DND-41 (cell line): ENCODE data around the gene KIAA0586.

ENCODE experiments used
- ATAC-seq: fragments of 200-7000 bp; cut with Tn5 transposase; 3 replicates; pipeline ENCODE4 v1.9.1; 2021; ENCODE audit warnings: low read depth; ENCODE audit not compliant: insufficient read depth
- DNase-seq: peaks from one replicate; pipeline ENCODE4 v3.0.0-alpha.2; 2020
- H2AFZ ChIP-seq: 2 replicates; pipeline ENCODE4 v1.6.0; 2012; ENCODE audit warnings: low read depth, low read length
- H3K27ac ChIP-seq: 2 replicates; pipeline ENCODE4 v1.5.1; 2012; ENCODE audit warnings: low read length, inconsistent platforms
- H3K27me3 ChIP-seq: fragments of 200-600 bp; sonication (generic); 2 replicates; pipeline ENCODE4 v1.6.0; 2012; ENCODE audit warnings: low read length, mild to moderate bottlenecking, inconsistent platforms; ENCODE audit not compliant: insufficient read depth, poor library complexity
- H3K36me3 ChIP-seq: 2 replicates; pipeline ENCODE4 v1.5.1; 2012; ENCODE audit warnings: low read length, inconsistent platforms; ENCODE audit not compliant: insufficient read depth
- H3K4me1 ChIP-seq: 2 replicates; pipeline ENCODE4 v1.5.1; 2012; ENCODE audit warnings: mild to moderate bottlenecking, low read length; ENCODE audit not compliant: insufficient read depth
- H3K4me2 ChIP-seq: 2 replicates; pipeline ENCODE4 v1.6.0; 2012; ENCODE audit warnings: mild to moderate bottlenecking, moderate library complexity, low read length, inconsistent platforms; ENCODE audit not compliant: insufficient read depth
- H3K4me3 ChIP-seq, 2 experiments: fragments of 200-600 bp in 1 of 2; shearing (Covaris generic) in 1 of 2; 2 replicates each; pipeline ENCODE4 v1.5.1; 2012 to 2016; ENCODE audit warnings: inconsistent platforms in 2 of 2, low read length in 2 of 2, mild to moderate bottlenecking in 2 of 2, low read depth in 1 of 2, moderate library complexity in 1 of 2
- H3K79me2 ChIP-seq: 2 replicates; pipeline ENCODE4 v1.6.0; 2012; ENCODE audit warnings: low read length, inconsistent platforms; ENCODE audit not compliant: insufficient read depth
- H3K9ac ChIP-seq: 2 replicates; pipeline ENCODE4 v1.6.0; 2012; ENCODE audit warnings: low read depth, mild to moderate bottlenecking, inconsistent platforms, low read length, moderate library complexity
- H3K9me3 ChIP-seq: 2 replicates; pipeline ENCODE4 v1.5.1; 2012; ENCODE audit warnings: low read length, moderate library complexity, mild to moderate bottlenecking, inconsistent platforms; ENCODE audit not compliant: insufficient read depth, severe bottlenecking
- H4K20me1 ChIP-seq: 2 replicates; pipeline ENCODE4 v1.6.0; 2012; ENCODE audit warnings: low read length; ENCODE audit not compliant: insufficient read depth
- EZH2 ChIP-seq: IDR thresholded peaks from 3 replicates; pipeline ENCODE4 v1.6.1; 2012; ENCODE audit warnings: borderline replicate concordance, low read depth, mild to moderate bottlenecking, moderate library complexity, low read length, inconsistent platforms; ENCODE audit not compliant: severe bottlenecking
- TF ChIP-seq, protein P1 (sequence below): IDR thresholded peaks from 2 replicates; pipeline ENCODE4 v1.5.1; 2012; ENCODE audit warnings: borderline replicate concordance, low read length, moderate library complexity, mild to moderate bottlenecking; ENCODE audit not compliant: poor library complexity, severe bottlenecking; ENCODE audit errors: extremely low read depth

The KIAA0586 gene

DNA sequence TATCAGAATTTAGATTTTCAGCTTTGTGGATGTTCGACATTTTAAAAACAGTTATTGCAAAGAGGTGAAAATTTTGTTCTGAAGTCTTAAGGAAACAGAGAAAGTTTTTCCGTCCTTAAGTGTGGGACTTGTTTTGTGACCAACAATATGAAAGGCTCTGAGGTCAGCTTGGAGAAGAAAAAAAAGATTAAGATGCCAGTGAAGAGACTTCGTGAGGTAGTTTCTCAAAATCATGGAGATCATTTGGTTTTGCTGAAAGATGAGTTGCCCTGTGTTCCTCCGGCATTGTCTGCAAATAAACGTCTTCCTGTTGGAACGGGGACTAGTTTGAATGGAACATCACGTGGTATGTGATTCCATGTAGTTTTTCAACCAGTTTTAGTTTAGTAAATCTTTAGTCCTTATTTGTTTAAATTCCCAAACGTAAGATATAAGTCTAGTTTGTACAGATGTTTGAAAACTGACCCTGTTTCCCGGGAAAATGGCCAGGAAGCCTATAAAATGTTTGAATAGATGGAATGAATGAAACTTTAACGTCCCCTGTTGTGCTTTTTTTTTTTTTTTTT, 682 bp downstream of the KIAA0586 start:
- DNase-seq, result peak; percentile 31

DNA sequence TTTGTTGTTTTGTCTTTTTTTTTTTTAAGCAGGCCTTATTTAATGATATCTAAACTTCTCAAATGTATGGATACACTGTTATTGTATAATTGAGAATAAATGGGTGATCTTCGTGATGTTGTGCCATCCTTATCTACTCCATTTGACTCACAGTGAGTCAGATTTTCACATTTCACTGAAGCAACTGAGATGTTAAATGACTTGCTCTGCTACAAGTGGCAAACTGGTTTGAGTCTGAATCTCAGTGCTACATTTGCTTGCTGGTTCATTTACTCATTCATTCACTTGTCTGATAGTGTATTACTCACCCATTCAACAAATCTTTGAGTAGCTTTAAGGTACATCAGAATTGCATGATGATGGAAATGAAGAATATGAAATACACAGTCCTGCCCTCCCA, 2.6 kb downstream of the KIAA0586 start:
- no peak overlapping the region for H3K27ac ChIP-seq

More for the DNA sequence above, 682 bp downstream of the KIAA0586 start:
- H3K9me3 ChIP-seq, result no peaks in the 10 kb centered on the region
- no peak for TF ChIP-seq EZH2
- TF ChIP-seq, protein P1, sequence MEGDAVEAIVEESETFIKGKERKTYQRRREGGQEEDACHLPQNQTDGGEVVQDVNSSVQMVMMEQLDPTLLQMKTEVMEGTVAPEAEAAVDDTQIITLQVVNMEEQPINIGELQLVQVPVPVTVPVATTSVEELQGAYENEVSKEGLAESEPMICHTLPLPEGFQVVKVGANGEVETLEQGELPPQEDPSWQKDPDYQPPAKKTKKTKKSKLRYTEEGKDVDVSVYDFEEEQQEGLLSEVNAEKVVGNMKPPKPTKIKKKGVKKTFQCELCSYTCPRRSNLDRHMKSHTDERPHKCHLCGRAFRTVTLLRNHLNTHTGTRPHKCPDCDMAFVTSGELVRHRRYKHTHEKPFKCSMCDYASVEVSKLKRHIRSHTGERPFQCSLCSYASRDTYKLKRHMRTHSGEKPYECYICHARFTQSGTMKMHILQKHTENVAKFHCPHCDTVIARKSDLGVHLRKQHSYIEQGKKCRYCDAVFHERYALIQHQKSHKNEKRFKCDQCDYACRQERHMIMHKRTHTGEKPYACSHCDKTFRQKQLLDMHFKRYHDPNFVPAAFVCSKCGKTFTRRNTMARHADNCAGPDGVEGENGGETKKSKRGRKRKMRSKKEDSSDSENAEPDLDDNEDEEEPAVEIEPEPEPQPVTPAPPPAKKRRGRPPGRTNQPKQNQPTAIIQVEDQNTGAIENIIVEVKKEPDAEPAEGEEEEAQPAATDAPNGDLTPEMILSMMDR, result no peak
- H3K36me3 ChIP-seq, result peaks cover 41% of the 10 kb centered on the region
- H4K20me1 ChIP-seq, result 0 out of 2 replicates have a peak, but pooled peaks cover 6% of the 10 kb centered on the region
- peak overlapping the region; percentile 98 for H3K27ac ChIP-seq
- peak; percentile 41; the same call in 2 of the 3 replicates for ATAC-seq
- H3K27me3 ChIP-seq, result no peaks in the 10 kb centered on the region
- peak overlapping the region; percentile 75 for H2AFZ ChIP-seq
- H3K9ac ChIP-seq, result peak overlapping the region; percentile 86
- peaks cover 72% of the 10 kb centered on the region for H3K79me2 ChIP-seq
- H3K4me1 ChIP-seq, result peaks cover 42% of the 10 kb centered on the region
- peak overlapping the region; percentile 85 for H3K4me2 ChIP-seq
- H3K4me3 ChIP-seq, result peak overlapping the region; percentile 78 to 93; a peak in 3 of 4 replicates

DNA sequence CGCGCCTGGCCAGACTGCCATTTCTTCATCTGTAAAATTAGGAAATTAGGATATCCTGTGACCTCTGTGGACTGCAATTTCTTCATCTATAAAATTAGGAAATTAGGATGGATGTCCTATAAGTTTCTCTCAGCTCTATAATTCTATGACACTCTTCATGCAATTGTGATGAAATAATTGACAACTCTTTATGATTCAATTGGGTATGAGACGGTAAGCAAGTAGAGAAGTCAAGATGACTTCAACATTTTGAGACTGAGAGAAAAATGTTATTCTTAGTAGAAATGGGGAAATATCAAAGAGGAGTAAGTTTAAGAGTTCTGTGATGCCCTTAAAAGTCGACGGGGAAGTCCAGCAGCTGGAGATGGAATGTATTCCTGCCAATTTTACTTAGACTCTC, 12.0 kb downstream of the KIAA0586 start:
- no peak overlapping the region for H3K4me2 ChIP-seq
- no peaks in the 10 kb centered on the region for H4K20me1 ChIP-seq
- no peaks in the 10 kb centered on the region for H3K27me3 ChIP-seq
- H3K27ac ChIP-seq, result no peak overlapping the region
- DNase-seq (no peak), ATAC-seq (no peak)
- no peaks in the 10 kb centered on the region for H3K79me2 ChIP-seq
- no peaks in the 10 kb centered on the region for H3K4me1 ChIP-seq
- no peak overlapping the region for H3K9ac ChIP-seq
- H3K36me3 ChIP-seq, result peaks cover 69% of the 10 kb centered on the region
- no peak overlapping the region for H3K4me3 ChIP-seq
- H3K9me3 ChIP-seq, result no peaks in the 10 kb centered on the region
- no peak overlapping the region for H2AFZ ChIP-seq
- TF ChIP-seq, protein P1, result no peak
- no peak for TF ChIP-seq EZH2

More for the DNA sequence above, 2.6 kb downstream of the KIAA0586 start:
- TF ChIP-seq, protein P1, result no peak
- TF ChIP-seq EZH2, result no peak
- peaks cover 42% of the 10 kb centered on the region for H3K36me3 ChIP-seq
- DNase-seq (no peak), ATAC-seq (no peak)
- no peak overlapping the region; a peak in 1 of 4 replicates for H3K4me3 ChIP-seq
- no peaks in the 10 kb centered on the region for H3K9me3 ChIP-seq
- no peaks in the 10 kb centered on the region for H3K27me3 ChIP-seq
- no peak overlapping the region for H3K9ac ChIP-seq
- no peaks in the 10 kb centered on the region for H4K20me1 ChIP-seq
- H3K79me2 ChIP-seq, result peaks cover 54% of the 10 kb centered on the region
- peak overlapping the region; percentile 85; the same call in 1 of the 2 replicates for H3K4me2 ChIP-seq
- no peak overlapping the region for H2AFZ ChIP-seq
- H3K4me1 ChIP-seq, result peaks cover 33% of the 10 kb centered on the region
